WTC11 (cell line): ENCODE results near the gene CUTA. TPM values are rescaled to one million over a fixed set of nuclear protein-coding genes. Genes with fewer than 3 reads are reported as not detected.
A peak's percentile ranks its signal among the peaks of the same experiment; 100 is the strongest.

ENCODE experiments used
- CDX4 ChIP-seq: fragments of 250-450 bp; sonication (Bioruptor Pico); IDR thresholded peaks from 2 replicates; pipeline ENCODE4 v1.9.0; 2021; ENCODE audit warnings: moderate library complexity, mild to moderate bottlenecking, inconsistent platforms, borderline replicate concordance
- CREB1 ChIP-seq: sonication (generic); formaldehyde crosslinking; IDR thresholded peaks from 2 replicates; pipeline ENCODE4 v1.8.0; 2023; ENCODE audit warnings: mild to moderate bottlenecking, missing genetic modification reagents
- ERG ChIP-seq: fragments of 250-450 bp; sonication (Bioruptor Pico); IDR thresholded peaks from 2 replicates; pipeline ENCODE4 v1.8.0; 2021; ENCODE audit warnings: mild to moderate bottlenecking
- FOXP4 ChIP-seq: sonication (generic); formaldehyde crosslinking; IDR thresholded peaks from 2 replicates; pipeline ENCODE4 v1.8.0; 2022; ENCODE audit warnings: mild to moderate bottlenecking, missing genetic modification reagents
- GTF2I ChIP-seq: fragments of 250-450 bp; sonication (Bioruptor Pico); conservative IDR thresholded peaks from 2 replicates; pipeline ENCODE4 v1.4.0; 2021; ENCODE audit warnings: mild to moderate bottlenecking
- MAX ChIP-seq: sonication (generic); formaldehyde crosslinking; IDR thresholded peaks from 2 replicates; pipeline ENCODE4 v1.8.0; 2022; ENCODE audit warnings: mild to moderate bottlenecking, missing genetic modification reagents
- MLX ChIP-seq: sonication (generic); formaldehyde crosslinking; IDR thresholded peaks from 2 replicates; pipeline ENCODE4 v1.8.1; 2023; ENCODE audit warnings: mild to moderate bottlenecking, missing genetic modification reagents, moderate library complexity
- MYBL2 ChIP-seq: sonication (generic); formaldehyde crosslinking; IDR thresholded peaks from 2 replicates; pipeline ENCODE4 v1.8.1; 2023; ENCODE audit warnings: mild to moderate bottlenecking, moderate library complexity, missing genetic modification reagents
- NR2C2 ChIP-seq: sonication (generic); formaldehyde crosslinking; IDR thresholded peaks from 2 replicates; pipeline ENCODE4 v1.8.0; 2022; ENCODE audit warnings: mild to moderate bottlenecking, missing genetic modification reagents
- PRDM15 ChIP-seq: sonication (generic); formaldehyde crosslinking; IDR thresholded peaks from 2 replicates; pipeline ENCODE4 v1.8.0; 2022; ENCODE audit warnings: missing genetic modification reagents
- SMAD4 ChIP-seq: sonication (generic); formaldehyde crosslinking; IDR thresholded peaks from 2 replicates; pipeline ENCODE4 v1.8.0; 2022; ENCODE audit warnings: mild to moderate bottlenecking, missing genetic modification reagents
- TCF7 ChIP-seq: sonication (generic); formaldehyde crosslinking; IDR thresholded peaks from 2 replicates; pipeline ENCODE4 v1.8.0; 2022; ENCODE audit warnings: mild to moderate bottlenecking, low read depth, missing genetic modification reagents, moderate library complexity
- ZMAT4 ChIP-seq: fragments of 250-450 bp; sonication (Bioruptor Pico); IDR thresholded peaks from 2 replicates; pipeline ENCODE4 v1.9.0; 2021; ENCODE audit warnings: mild to moderate bottlenecking
- ZNF671 ChIP-seq: fragments of 250-450 bp; sonication (Bioruptor Pico); IDR thresholded peaks from 2 replicates; pipeline ENCODE4 v1.8.0; 2021; ENCODE audit warnings: mild to moderate bottlenecking
- total RNA-seq: library from RNA; stranded (reverse); gene quantifications from 3 replicates; pipeline ENCODE4 v1.2.3, GENCODE V29; 2021
- TF ChIP-seq, protein P1 (sequence below): fragments of 250-450 bp; sonication (Bioruptor Pico); IDR thresholded peaks from 2 replicates; pipeline ENCODE4 v1.9.0; 2021; ENCODE audit warnings: mild to moderate bottlenecking, borderline replicate concordance
- TF ChIP-seq, protein P2 (sequence below): sonication (generic); formaldehyde crosslinking; IDR thresholded peaks from 2 replicates; pipeline ENCODE4 v1.8.0; 2022; ENCODE audit warnings: mild to moderate bottlenecking, missing genetic modification reagents
- TF ChIP-seq, protein P3 (sequence below): sonication (generic); formaldehyde crosslinking; conservative IDR thresholded peaks from 2 replicates; pipeline ENCODE4 v1.8.1; 2023; ENCODE audit warnings: mild to moderate bottlenecking, low read depth, missing genetic modification reagents, moderate library complexity

Gene CUTA
- total RNA-seq, 1 experiment from 2014 or later = 247 TPM

GRCh38 chr6:33454009-33454946 is 36.4 kb upstream of the CUTA start, which contains the start of gene ZBTB9 (continued):
- TF ChIP-seq MLX (0 out of 2 replicates have a peak, but pooled peaks have one; percentile 24), ZMAT4 (CRISPR knock-in tag) (0 out of 2 replicates have a peak, but pooled peaks have one; percentile 16), FOXP4 (CRISPR knock-in tag) (peak; percentile 51; the same call in 1 of the 2 replicates), GTF2I (CRISPR knock-in tag) (no peak), PRDM15 (no peak), CDX4 (CRISPR knock-in tag) (no peak), CREB1 (CRISPR knock-in tag) (peak; percentile 85; the same call in 1 of the 2 replicates), NR2C2 (CRISPR knock-in tag) (no peak), MAX (CRISPR knock-in tag) (peak; percentile 87), ERG (CRISPR knock-in tag) (peak; percentile 84), SMAD4 (no peak), MYBL2 (CRISPR knock-in tag) (peak; percentile 62; the same call in 1 of the 2 replicates), ZNF671 (CRISPR knock-in tag) (peak; percentile 90), TCF7 (CRISPR knock-in tag) (no peak)
- TF ChIP-seq, protein P1, sequence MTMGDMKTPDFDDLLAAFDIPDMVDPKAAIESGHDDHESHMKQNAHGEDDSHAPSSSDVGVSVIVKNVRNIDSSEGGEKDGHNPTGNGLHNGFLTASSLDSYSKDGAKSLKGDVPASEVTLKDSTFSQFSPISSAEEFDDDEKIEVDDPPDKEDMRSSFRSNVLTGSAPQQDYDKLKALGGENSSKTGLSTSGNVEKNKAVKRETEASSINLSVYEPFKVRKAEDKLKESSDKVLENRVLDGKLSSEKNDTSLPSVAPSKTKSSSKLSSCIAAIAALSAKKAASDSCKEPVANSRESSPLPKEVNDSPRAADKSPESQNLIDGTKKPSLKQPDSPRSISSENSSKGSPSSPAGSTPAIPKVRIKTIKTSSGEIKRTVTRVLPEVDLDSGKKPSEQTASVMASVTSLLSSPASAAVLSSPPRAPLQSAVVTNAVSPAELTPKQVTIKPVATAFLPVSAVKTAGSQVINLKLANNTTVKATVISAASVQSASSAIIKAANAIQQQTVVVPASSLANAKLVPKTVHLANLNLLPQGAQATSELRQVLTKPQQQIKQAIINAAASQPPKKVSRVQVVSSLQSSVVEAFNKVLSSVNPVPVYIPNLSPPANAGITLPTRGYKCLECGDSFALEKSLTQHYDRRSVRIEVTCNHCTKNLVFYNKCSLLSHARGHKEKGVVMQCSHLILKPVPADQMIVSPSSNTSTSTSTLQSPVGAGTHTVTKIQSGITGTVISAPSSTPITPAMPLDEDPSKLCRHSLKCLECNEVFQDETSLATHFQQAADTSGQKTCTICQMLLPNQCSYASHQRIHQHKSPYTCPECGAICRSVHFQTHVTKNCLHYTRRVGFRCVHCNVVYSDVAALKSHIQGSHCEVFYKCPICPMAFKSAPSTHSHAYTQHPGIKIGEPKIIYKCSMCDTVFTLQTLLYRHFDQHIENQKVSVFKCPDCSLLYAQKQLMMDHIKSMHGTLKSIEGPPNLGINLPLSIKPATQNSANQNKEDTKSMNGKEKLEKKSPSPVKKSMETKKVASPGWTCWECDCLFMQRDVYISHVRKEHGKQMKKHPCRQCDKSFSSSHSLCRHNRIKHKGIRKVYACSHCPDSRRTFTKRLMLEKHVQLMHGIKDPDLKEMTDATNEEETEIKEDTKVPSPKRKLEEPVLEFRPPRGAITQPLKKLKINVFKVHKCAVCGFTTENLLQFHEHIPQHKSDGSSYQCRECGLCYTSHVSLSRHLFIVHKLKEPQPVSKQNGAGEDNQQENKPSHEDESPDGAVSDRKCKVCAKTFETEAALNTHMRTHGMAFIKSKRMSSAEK = 0 out of 2 replicates have a peak, but pooled peaks have one; percentile 13
- TF ChIP-seq, protein P2, sequence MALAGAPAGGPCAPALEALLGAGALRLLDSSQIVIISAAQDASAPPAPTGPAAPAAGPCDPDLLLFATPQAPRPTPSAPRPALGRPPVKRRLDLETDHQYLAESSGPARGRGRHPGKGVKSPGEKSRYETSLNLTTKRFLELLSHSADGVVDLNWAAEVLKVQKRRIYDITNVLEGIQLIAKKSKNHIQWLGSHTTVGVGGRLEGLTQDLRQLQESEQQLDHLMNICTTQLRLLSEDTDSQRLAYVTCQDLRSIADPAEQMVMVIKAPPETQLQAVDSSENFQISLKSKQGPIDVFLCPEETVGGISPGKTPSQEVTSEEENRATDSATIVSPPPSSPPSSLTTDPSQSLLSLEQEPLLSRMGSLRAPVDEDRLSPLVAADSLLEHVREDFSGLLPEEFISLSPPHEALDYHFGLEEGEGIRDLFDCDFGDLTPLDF (CRISPR knock-in tag) = 0 out of 2 replicates have a peak, but pooled peaks have one; percentile 51
- TF ChIP-seq, protein P3, sequence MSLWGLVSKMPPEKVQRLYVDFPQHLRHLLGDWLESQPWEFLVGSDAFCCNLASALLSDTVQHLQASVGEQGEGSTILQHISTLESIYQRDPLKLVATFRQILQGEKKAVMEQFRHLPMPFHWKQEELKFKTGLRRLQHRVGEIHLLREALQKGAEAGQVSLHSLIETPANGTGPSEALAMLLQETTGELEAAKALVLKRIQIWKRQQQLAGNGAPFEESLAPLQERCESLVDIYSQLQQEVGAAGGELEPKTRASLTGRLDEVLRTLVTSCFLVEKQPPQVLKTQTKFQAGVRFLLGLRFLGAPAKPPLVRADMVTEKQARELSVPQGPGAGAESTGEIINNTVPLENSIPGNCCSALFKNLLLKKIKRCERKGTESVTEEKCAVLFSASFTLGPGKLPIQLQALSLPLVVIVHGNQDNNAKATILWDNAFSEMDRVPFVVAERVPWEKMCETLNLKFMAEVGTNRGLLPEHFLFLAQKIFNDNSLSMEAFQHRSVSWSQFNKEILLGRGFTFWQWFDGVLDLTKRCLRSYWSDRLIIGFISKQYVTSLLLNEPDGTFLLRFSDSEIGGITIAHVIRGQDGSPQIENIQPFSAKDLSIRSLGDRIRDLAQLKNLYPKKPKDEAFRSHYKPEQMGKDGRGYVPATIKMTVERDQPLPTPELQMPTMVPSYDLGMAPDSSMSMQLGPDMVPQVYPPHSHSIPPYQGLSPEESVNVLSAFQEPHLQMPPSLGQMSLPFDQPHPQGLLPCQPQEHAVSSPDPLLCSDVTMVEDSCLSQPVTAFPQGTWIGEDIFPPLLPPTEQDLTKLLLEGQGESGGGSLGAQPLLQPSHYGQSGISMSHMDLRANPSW (CRISPR knock-in tag) = no peak
